DMS79 (cell line): ENCODE measurements around the gene LUC7L.
"Not testable (repeated sequence)": the region's sequence is repeated elsewhere in the genome, so short reads cannot be mapped to it uniquely, and the experiment has no call there.

ENCODE experiments used
- DNase-seq: peaks from one replicate; lab custom pipeline; 2025; lab: John Stamatoyannopoulos, UW

The LUC7L gene

DNA sequence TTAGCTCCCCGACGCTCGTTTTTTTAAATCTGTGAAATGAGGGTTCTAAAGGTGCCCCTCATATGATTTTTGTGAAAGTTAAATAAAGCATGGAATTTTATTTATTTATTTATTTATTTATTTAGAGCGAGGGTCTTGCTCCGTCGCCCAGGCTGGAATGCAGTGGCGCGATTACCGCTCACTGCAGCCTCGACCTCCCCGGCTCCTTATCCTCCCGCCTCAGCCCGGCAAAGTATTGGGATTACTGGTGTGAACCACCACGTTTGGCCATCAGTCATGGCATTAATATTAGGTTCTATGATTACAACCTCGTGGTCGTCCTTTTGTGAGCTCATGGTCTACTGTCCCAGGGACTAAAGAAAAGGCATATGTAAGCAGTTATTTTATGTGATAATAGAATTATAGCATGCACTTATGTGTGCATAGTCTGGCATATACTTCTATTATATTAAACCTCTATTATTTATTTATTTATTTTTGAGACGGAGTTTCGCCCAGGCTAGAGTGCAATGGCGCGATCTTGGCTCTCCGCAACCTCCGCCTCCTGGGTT lies 557 bp upstream of the LUC7L start:
- no peak for DNase-seq

DNA sequence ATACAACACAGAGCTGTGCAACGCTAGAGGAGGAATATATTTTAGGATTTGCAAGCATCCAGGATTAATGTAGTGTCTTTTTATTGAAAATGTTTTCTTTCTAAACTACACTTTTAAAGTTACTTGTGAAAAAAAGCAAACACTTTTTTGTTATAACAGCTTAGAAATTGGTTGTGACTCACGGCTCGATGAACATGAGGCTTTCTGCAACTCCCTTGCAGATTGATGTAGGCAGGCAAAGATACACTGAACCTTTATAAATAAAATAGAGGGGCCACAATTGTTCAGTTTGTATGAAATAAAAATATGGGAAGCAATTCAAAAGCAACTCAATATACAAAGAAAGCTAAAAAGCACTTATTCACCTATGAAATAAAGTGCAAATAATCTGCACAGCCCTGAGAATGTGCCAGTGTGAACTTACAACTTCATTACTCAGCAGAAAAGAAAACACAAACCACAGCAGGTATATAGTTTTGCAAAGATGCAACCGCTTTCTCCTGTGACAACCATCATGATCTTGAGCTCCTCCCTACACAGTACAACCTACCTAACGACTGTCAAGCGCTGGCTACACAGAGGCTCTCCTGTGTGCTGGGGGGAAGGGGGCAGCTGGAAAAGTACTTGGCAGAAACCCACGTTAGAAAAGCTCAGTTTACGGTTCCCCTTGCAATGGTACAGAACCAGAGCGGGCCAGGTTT lies 948 bp downstream of the LUC7L start:
- DNase-seq: no peak

- no peak for DNase-seq
Measured at GRCh38 chr16:220021-220420, 9.2 kb downstream of the LUC7L start.

DNA sequence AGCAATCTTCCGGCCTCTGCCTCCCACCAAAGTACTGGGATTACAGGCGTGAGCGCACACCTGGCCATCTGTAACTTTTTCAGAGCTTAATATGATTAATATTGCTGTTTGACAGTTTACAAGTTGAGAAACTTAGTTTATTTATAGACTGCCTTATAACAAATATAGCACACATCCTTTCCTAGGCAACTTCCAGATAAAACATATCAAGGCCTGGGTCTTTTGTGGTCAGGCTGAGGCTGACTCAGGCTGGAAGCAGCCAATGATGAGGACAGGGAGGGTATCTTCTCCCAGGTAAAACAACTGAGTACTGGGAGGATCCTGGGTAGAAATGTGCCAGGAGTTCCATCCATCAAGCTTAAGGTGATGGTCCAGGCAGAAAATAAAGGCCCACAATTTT lies 16.2 kb downstream of the LUC7L start:
- no peak for DNase-seq

DNA sequence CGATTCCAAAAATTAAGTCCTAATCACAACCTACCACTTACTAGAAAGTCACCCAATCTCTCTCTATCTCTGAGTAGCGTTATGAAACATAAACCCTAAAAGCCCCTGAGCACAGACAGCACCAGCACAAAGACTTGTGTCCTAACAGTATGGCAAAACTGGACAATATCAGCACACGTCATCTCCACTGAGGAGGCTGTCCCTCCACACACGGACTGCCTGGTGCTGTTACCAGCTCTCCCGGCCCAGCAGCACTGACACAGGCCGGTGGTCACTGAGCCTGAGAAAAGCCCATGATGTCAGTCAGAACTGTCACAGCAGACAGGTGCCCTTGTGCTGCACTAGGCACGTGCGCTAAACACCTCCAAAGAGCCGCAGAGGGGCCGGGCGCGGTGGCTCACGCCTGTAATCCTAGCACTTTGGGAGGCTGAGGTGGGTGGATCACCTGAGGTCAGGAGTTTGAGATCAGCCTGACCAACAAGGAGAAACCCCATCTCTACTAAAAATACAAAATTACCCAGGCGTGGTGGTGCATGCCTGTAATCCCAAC lies 17.5 kb downstream of the LUC7L start:
- not testable (repeated sequence) for DNase-seq

DNA sequence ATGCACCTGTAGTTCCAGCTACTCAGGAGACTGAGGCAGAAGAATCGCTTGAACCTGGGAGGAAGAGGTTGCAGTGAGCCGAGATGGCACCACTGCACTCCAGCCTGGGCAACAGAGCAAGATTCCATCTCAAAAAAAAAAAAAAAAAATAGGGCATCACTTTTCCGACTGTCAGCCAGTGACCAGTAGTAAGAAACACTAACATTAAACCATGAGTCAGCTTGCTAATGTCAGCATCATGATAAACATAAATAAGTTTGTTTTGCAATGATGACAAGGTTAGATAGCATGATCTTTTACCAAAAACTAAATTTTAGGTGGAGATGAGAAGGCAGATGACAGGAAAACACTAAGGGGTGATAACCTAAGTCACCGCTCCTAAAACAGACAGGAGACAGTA lies 19.9 kb downstream of the LUC7L start:
- not testable (repeated sequence) for DNase-seq

GRCh38 chr16:204046-204445 lies 25.2 kb downstream of the LUC7L start:
- not testable (repeated sequence) for DNase-seq

DNA sequence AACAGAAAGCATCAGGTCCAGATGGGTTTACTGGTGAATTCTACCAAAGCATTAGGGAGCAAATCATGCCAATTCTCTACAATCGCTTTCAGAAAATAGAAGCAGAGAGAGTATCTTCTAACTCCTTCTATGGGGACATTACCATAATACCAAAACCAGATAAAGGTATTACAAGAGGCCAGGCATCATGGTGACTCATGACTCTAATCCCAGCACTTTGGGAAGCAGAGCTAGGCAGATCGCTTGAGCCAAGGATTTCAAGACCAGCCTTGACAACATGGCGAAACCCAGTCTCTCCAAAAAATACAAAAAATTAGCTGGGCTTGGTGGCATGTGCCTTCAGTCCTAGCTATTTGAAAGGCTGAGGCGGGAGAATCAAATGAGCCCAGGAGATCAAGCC lies 26.0 kb downstream of the LUC7L start:
- DNase-seq: no peak

GRCh38 chr16:200388-200787 lies 28.9 kb downstream of the LUC7L start:
- DNase-seq: no peak

DNA sequence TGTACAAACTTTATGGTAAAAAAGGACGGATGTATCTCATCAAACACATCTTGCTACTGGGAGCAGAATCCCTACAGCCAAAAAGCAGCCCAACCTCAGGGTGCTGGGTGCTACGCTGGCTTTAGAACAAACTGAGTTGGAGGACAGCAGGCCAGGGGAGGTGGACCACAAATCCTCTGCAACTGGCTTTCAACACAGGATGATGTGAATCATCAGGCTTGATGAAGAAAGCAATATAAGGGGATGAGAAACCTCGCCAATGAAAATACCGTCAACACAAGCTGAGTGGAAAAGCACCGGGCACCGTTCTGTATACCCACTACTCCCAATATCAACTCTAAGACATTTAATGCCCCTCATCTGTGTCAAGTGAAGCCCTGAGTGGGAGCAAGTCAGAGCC lies 34.7 kb downstream of the LUC7L start:
- no peak for DNase-seq

- DNase-seq: no peak
Measured at GRCh38 chr16:193441-193840, 35.8 kb downstream of the LUC7L start.

GRCh38 chr16:192686-193085 lies 36.6 kb downstream of the LUC7L start:
- no peak for DNase-seq

- no peak for DNase-seq
Measured at GRCh38 chr16:191831-192230, 37.4 kb downstream of the LUC7L start.

DNA sequence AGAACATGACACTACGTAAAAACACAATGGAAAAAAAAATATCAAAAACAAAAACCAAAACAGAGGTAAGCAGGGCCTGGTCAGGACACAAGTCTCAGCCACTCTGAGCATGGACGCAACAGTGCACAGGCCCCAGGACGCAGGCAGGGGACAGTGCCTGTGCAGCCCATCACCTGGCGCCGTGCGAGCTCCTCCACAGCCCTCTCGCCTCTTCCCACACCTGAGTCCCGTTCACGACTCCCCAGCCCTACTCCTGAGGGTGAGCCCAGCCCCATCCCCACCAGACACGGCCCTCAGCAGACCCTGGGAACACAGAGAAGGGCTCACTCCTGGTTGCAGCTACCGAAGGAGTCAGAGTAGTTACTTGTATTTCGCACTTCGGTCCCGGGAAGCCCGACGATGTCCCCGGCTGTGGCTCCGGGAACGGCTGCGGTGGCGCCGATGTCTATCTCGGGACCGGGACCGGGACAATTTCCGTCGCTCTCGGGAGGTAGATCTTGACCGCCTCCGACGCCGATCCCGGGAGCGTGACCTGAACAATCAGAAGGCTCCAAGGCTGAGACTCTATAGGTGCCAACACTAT lies 39.6 kb downstream of the LUC7L start:
- no peak for DNase-seq

DNA sequence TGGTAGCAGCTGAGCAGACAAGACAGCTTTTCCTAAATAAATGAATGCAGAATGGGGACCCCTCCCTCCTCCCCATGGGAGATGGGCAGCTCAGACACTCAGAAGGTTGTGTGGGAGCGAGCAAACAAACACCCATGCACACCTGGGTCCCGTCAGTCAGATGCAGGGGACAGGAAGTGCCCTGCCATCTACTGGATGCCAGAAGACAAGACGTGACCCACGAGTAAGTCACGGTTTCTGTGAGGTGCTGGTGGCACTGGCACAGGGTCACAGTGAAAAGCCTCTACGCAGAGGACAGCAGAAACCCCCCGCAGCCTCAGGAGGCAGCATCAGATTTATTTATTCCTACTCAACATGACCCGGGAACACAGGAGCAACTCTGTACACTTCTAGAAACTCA lies 40.6 kb downstream of the LUC7L start:
- no peak for DNase-seq

- no peak for DNase-seq
Measured at GRCh38 chr16:187330-187729, 41.9 kb downstream of the LUC7L start.

DNA sequence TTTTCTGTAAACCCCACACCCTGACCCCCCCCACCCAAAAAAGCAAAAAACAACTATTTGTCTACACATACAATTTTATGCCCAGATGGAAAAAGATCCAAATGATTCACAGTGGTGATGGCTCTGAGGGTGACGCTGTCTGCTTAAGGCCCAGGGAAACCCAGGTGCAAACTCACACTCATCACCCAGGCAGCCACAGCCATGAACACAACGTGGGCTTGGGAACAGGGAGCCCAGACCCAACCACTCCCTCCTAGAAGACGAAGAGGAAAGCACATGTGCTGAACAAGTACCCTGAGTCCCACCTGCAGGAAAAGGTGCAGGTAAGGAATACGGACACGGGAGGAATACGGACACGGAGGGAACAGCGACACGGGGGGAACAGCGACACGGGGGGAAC lies 43.6 kb downstream of the LUC7L start:
- no peak for DNase-seq

- no peak for DNase-seq
Measured at GRCh38 chr16:185213-185612, 44.0 kb downstream of the LUC7L start.

DNA sequence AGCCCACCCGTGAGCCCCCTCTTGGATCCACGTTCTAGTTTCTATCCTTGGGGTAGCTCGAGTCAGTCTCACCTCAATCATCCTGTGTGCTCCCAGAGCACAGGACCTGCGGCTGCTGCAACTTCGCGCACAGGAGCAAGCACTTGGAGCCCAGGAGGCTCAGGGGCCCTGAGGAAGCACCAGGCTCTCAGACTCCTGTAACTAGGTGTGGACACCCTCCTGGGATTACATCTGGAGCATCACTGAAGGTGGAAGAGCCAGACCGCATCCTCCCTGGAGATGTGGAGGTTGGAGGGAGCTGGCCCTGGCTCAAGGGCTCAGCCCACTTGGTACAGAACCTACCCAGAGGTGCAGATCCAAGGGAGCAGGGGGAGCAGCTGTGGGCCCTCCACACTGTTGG lies 46.2 kb downstream of the LUC7L start:
- DNase-seq: no peak

DNA sequence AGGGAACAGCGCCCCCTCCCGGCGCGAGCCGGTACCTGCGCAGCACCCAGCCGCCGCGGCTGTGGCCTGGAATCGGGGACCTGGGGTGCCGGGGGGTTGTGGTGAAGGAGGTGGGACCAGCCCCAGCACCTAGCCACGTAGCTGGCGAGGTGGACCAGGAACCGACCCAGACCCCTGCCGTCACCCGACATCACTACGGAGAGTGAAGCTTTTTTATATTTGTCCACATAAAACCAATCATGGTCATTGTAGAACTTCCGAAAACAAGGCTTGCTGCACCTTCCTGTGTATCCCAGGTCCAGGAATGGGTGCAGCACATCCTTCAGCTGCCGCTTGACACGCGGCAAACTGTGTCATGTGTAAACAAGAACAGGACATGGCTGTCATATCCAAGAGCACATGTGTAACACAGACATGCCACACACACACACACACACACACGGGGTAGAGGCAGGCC lies 47.7 kb downstream of the LUC7L start:
- no peak for DNase-seq

GRCh38 chr16:180681-181564 lies 48.3 kb downstream of the LUC7L start:
- DNase-seq: peak; percentile 60

- no peak for DNase-seq
Measured at GRCh38 chr16:180101-180675, 49.1 kb downstream of the LUC7L start, which contains the start of gene HBQ1. Gene HBQ1, plus strand, starts transcription at chr16:180459. Its CDS starts 28 bp downstream, at chr16:180487.
